T-helper 2 cell (primary cell): Measurements from ENCODE around the gene ZNHIT1.

ENCODE experiments used
- DNase-seq, 5 experiments: peaks; one replicate each; pipeline versions ENCODE4 v3.0.0 to v3.0.0-alpha.2; 2012 to 2022

The ZNHIT1 gene

DNA sequence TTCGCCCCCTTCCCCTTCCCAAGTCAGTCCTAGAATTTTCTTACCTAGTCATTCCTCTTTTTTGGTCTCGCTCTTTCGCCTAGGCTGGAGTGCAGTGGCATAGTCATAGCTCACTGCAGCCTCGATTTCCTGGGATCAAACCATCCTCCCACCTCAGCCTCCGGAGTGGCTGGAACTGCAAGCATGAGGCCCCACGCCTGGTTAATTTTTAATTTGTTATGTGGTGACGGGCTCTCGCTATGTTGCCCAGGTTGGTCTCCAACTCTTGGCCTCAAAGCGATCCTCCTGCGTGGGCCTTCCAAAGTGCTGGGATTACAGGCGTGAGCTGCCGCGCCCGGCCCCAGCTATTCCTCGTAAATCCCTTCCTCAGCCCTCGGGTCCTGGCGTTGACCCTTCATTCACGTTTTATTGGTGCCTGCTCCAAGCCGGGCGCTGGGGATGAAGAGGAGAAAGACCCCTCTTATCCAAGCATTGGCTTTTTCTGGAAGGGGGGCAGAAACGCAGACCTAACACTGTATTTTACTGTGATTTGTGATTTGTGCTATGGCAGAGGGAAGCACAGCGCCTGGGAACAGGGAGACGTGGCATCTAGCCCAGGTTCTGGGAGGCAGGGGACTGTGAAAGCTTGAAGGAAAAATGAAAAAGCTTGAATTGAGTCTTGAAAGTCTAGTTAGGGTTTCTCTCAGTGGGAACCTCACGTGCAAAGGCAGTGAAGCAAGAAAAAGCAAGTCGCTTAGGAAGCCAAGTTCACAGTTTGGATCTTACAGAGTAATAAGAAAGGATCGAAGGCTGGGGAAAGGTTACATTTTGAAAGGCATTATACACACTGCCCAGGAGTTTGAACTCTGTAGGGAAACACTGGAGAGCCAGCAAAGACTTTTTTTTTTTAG lies 516 bp downstream of the ZNHIT1 start:
- no peak for DNase-seq

DNA sequence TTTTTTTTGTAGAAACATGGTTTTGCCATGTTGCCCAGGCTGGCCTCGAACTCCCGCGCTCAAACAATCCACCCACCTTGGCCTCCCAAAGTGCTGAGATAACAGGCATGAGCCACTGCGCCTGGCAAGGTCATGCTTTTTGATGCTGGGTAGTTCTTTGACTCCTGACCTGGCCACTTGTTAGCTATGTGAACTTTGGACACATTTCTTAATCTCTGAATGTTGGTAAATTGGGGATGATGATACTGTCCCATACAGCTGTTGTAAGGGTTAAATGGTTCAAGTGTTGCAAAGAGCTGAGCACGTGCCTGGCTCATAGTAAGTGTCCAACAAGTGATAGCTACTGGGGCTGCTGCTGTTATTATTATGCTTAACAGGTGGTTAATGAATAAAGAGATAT lies 2.3 kb downstream of the ZNHIT1 start:
- DNase-seq: no peak

DNA sequence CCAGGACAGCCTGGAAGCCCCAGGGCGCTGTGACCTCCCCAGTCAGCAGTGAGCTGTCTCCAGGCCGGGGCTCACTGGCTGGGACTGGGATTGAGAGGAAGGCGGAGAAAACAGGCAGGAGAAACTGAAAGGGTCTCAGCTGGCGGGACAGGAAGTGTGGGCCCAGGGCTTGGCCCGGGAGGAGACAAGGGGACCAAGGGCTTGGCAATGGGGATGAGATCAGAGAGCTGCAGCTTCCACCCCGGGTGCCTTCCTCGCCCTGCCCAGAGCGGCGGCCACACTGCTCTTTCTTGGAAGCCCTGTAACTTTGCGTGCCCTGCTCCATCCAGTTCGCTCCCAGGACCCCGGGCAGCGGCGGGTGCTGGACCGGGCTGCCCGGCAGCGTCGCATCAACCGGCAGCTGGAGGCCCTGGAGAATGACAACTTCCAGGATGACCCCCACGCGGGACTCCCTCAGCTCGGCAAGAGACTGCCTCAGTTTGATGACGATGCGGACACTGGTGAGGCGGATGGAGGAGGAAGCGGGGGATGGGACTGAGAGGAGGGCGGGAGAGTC lies 4.4 kb downstream of the ZNHIT1 start:
- no peak for DNase-seq

- no peak for DNase-seq
These were observed 5.6 kb downstream of the ZNHIT1 start for GRCh38 chr7:101223528-101223927.

DNA sequence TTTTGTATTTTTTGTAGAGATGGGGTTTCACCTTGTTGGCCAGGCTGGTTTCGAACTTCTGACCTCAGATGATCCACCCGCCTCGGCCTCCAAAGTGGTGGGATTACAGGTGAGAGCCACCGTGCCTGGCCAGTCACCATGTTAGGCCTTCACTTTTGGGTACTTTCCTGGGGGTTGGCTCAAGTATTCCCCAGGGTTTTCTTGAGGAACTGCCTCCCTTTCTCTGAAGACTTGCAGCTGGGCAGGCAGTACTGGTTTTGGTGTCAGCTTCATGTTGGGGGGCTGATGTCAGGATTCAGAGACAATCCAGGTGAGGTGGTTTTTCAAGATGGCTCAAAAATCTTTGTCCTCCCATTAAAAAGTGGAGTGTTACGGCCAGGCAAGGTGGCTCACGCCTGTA lies 7.7 kb downstream of the ZNHIT1 start:
- no peak for DNase-seq

DNA sequence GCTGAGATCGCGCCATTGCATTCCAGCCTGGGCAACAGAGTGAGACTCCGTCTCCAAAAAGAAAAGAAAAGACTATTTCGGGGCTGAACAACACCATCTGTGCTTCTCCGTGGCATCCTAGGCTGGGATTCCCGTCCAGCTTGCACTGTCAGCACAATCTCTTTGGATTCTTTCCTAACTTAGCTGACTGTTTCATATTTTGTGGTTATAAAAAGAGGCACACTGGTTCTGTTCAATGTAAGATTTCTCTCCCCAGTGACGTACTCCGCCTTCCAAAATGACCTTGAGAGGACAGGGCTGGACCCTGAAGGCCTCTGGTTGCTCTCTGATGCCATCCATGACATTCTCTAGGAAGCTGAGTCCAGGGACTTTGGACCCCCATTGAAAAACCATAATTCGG lies 8.8 kb downstream of the ZNHIT1 start:
- no peak for DNase-seq

DNA sequence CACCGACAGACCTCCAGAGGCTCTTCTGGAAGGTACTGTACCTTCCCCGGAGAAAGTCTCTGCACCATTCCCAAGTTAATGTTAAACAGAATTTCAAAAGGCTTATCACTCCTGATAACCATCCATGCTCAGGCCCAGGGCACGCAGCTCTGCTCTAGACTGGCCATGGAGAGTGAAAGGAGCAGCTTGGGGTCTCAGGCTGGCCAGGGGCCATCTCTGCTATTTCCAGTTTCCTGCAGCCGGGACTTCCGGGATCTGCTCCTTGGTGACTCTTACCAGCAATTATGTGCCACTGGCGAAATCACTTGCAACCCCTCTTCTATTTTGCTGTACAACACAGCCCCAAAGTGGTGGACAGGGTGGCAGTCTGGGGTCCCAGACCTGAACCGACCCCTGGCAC lies 13.7 kb downstream of the ZNHIT1 start:
- DNase-seq: no peak

DNA sequence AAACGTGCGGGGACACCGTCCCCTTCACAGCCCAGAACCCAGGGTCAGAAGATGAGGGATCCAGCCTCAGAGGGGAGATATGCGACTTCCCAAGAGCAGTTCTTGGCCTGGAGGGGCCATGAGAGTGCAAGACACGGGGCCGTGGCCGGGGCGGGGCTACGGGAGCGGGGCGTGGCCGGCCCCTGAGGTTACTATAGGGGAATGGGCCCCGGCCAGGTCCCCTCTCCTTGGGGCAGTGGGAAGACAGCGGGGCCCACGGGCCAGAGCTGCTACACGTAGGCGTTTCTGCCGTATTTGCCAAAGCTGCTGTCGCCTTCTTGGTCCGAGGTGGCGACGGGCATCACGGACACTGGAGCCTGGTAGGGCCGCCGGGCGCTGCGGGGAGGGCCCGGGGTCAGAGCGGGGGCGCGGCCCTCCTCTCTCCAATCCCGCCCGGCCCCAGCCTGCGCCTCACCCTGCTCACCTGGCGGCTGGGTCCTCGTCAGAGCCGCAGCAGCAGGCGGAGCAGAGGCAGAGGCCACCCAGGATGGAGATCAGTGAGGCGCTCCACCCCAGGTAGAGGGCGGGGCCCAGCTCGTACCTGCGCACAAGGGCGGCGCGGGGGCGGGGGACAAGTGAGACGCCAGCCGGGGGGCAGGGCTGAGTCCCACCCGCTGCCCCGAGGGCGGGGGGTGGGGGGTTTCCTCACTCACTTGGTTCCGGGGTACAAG lies 14.3 kb downstream of the ZNHIT1 start:
- DNase-seq: no peak

DNA sequence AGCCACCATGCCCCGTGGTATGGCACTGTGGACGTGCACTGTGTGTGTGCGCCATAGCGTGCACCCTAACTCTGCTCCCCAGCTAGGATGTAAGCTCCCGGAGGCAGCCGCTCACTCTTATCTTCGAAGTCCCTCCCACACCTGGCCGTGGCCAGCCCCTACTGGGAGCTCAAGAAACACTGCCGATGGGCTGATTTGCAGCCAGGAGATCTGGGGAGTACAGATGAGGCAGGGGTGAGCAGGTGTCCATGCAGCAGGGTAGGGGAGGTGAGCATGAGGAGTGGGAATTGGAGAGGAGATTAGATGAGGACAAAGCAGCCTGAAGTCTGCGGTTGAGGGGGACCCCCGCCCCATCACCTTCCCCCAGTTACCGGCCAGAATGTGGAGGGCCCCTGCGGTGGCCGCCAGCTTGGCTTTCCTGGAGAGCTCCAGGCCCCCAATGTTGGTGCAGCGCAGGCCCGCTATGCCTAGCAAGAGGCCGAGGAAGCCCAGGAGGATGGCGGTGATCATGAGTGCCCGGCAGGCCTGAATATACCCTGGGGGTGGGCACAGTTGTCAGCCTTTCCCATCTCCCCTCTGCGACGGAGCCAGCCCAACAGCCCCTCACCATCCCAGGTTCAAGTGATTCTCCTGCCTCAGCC lies 16.1 kb downstream of the ZNHIT1 start:
- no peak for DNase-seq

DNA sequence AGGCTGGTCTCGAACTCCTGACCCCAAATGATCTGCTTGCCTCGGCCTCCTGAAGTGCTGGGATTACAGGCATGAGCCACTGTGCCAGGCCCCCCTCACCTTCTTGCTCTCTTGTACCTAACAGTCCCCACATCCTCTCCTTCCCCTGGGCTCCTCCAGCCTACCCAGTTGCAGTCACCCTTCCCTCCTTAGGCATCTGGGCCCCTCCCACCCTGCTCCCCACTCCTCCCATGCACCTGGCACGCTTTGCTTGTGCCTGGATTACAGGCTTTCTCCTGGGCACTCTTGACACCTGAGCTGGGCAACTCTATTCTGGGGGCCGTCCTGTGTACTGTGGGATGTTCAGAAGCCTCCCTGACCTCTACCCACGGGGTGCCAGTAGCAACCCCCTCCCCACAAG lies 16.7 kb downstream of the ZNHIT1 start:
- no peak for DNase-seq

DNA sequence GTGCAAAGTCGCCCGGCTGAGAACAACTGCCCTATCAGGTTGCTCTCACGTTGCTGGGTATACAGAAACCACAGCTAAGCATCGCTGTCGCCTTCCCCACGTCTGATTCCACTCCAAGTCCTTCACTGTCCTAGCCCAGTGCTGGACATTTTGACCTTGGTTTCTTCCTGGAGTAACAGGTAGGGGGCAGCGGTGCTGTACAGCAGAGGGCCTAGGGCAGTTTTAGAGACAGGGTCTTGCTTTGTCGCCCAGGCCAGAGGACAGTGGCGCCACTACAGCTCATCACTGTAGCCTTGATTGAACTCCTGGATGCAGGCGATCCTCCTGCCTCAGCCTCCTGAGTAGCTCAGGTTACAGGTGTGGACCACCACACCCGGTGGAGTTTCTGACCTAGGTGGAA lies 17.1 kb downstream of the ZNHIT1 start:
- no peak for DNase-seq

- no peak for DNase-seq
These were observed 17.6 kb downstream of the ZNHIT1 start for GRCh38 chr7:101235522-101235921.

GRCh38 chr7:101236292-101236835 lies 18.4 kb downstream of the ZNHIT1 start:
- DNase-seq: no peak

DNA sequence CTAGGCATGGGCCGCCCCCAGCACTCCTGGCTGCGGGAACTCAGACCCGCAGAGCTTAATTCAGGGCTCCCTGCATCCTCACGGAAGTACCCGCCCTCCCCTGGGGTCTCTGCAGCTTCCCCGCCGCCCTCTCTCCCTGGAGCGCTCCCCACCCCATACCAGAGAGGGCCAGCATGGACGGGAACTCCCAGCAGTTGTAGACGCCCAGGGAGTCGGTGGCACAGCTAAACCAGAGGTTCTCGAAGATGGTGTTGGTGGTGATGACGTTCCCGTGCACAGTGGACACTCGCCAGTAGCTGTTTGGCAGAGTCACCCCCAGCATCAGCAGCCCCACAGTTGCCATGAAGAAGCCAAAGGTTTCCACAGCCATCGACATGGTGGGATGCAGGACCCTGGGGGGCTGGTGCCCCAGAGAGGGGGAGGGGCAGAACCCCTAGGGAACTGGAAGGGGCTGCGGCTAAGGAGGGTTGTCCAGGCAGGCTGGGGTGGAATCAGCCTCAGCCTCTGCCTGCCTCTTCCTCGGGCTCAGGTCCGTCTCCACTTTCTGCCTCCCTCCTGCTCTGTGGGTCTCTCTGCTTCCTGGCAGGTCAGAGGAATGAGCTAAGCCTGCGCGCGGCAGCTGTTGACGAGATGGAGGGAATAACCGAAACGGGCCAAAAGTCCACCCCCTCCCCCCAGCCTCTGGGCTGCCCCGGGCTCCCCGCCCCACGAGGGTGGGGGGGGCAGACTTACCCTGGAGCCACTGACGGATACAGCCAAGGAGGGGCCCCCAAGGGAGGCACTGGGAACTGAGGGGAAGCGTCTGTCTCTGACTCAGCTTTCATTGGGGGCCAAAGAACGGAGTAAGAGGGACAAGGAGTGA lies 19.5 kb downstream of the ZNHIT1 start, which contains the start of gene CLDN15:
CLDN15 (minus strand) TSS at position 597 of the 862 bp plus-strand sequence; CDS start at position 376, 221 bp downstream.
- DNase-seq: no peak

- DNase-seq: no peak
These were observed 20.5 kb downstream of the ZNHIT1 start for GRCh38 chr7:101238226-101239182.

- no peak for DNase-seq
These were observed 21.4 kb downstream of the ZNHIT1 start for GRCh38 chr7:101239191-101239950.

- no peak for DNase-seq
These were observed 21.9 kb downstream of the ZNHIT1 start for GRCh38 chr7:101239951-101240220.

DNA sequence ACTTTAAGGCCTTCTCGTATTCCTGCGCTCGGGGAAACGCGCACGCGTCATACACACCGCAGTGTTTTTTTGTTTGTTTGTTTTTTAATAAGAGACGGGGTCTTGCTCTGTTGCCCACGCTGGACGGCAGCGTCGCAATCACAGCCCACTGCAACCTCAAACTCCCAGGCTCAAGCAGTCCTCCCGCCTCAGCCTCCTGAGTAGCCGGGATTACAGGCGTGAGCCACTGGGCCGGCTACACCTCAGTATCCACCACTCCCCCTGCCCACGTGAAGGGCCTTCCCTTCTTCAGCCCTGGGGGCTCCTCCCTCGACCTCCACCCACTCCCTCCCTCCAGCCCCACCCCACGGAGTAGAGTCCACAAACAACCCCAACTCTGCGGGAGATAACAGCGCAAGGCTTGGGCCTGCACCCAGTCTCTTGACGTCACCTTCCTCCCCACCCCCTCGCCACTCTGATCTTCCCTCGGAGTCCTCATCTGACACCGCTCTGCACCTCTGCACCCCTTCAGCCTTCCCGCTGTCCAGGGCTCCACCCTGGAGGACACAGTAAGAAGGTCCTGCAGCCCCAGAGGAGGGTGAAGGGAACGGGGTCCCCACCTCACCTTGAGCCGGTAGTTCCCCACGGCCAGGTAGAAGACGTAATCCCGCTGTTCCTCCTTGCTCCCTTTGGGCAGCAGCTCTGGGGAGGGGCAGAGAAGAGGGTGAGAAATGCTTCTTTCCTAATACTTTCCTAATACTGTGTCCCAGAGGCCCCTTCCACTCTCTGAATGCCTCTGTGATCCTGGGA lies 22.5 kb downstream of the ZNHIT1 start:
- no peak for DNase-seq

DNA sequence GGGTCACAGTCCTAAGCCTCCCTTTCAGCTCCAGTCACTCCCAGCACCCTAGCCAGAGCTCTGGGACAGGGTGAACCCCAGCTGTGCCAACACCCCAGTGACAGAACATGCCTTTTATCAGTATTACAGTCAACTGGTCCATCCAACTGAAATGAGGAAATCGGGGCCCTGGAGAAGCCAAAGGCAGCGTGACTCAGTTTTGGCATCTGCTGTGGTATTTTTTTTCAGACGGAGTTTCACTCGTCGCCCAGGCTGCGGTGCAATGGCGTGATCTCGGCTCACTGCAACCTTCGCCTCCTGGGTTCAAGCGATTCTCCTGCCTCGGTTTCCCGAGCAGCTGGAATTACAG lies 23.0 kb downstream of the ZNHIT1 start:
- no peak for DNase-seq
